GM23248 (cell line): ENCODE results near the gene PRICKLE2.

Experiments used
- EZH2 ChIP-seq: fragments of 200-600 bp; sonication (generic); IDR thresholded peaks from 2 replicates; pipeline ENCODE4 v1.6.1; 2018; ENCODE audit warnings: antibody characterized with exemption, mild to moderate bottlenecking; ENCODE audit not compliant: insufficient read depth, poor library complexity, severe bottlenecking
- EZH2phosphoT487 ChIP-seq: fragments of 200-600 bp; sonication (generic); IDR thresholded peaks from 2 replicates; pipeline ENCODE4 v1.6.1; 2018; ENCODE audit warnings: antibody characterized with exemption, moderate library complexity, mild to moderate bottlenecking, low read depth; ENCODE audit not compliant: insufficient read depth

GRCh38 chr3:64158334-64158733 lies 66.9 kb downstream of the PRICKLE2 start:
- TF ChIP-seq EZH2 (no peak), EZH2phosphoT487 (no peak)
